CD4-positive, alpha-beta T cell treated with Interleukin-1 beta for 1 hour (primary cell): Measurements from ENCODE around the gene XYLT2.
"Not testable (repeated sequence)": the region's sequence is repeated elsewhere in the genome, so short reads cannot be mapped to it uniquely, and the experiment has no call there.

ENCODE experiments used
- DNase-seq, 2 donors: peaks; one replicate each; pipeline ENCODE4 v3.0.0-alpha.2; 2020 to 2022

Gene XYLT2

DNA sequence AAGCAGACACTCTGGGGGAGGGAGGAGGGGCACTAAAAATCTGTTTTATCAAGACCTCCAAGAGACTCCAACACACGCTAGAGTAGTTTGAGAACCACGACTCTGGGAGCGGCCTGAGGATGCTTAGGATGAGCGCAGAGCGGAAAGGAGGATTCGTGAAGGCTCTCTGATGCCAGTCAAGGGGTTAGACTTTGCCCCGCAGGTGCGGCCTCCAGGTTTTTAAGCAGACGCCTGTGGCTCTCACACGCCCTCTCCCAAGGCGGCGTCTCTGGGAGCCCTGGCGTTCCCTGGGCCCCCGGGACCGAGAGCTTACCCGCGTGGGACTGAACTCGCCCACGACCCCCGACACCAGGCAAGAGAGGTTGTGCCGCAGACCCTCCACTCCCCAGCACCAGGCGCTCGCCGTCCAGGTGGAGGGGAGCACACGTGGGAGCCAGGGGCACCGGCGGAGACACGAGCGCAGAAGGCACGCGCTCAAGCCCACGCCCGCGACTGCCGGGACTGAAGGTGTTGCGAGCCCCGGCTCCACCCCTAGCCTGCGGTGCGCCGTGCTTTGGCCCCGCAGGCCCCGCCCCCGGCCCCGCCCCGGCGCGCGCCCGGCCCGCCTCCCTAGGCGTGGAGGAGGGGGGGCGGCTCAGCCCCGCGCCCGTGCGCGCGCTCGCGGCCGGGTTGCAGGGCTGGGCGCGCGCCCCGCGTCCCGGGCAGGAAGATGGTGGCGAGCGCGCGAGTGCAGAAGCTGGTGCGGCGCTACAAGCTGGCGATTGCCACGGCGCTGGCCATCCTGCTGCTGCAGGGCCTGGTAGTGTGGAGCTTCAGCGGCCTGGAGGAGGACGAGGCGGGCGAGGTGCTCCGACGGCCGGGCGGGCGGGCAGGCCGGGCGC is at the start of gene XYLT2:
TSS of gene XYLT2 (plus strand) at position 695 of the 881 bp plus-strand sequence. CDS start at position 710, 15 bp downstream.
- DNase-seq = peak; percentile 92 to 93

- DNase-seq = peak; percentile 78 to 80
Observed at GRCh38 chr17:50297407-50297865, 48.5 kb upstream of the XYLT2 start.

DNA sequence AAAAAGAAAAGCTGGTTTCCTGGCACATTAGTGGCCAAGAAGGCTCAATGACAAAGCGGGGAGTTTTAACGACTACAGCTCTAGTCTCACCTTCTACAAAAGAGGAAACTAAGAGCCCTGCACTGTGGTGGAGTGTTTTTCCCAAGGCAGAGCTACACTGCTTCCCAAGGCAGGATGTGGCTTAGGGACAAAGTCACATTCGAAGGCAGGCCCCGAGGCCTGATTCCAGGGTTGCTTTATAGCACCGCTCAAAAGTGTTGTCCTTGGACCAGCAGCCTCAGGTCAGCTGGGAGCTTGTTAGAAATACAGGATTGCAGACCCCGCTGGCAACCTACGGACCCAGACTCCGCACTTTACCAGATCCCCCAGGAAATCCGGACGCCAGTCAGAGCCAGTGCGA is 47.9 kb upstream of the XYLT2 start:
- no peak for DNase-seq

DNA sequence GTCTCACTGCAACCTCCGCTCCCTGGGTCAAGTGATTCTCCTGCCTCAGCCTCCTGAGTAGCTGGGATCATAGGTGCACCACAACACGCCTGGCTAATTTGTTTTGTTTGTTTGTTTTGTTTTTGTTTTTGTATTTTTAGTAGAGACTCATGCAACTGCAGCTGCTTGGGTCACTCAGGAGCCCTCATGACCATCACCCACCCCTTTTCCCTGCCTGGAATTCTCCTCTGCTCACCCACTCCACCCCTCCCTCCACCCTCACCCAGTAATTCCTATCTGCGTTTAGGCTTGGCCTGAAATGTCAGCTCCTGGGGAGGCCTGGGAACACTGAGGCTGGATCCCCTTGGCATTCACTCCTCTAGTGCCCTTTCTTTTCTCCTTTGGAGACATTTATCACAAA is 46.1 kb upstream of the XYLT2 start:
- no peak for DNase-seq

DNA sequence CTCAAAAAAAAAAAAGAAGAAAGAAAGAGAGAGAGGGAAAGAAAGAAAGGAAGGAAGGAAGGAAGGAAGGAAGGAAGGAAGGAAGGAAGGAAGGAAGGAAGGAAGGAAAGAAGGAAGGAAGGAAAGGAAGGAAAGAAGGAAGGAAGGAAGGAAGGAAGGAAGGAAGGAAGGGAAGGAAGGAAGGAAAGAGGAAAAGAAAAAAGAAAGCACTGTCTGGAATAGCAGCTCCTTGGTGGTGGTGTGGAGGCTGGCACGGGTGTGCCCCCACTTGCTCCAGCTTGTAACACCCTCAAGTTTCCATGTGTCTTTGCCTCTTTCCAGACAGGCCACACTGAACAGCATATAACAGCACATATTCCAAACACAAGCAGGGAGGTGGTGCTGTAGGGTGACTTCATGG is 45.1 kb upstream of the XYLT2 start:
- not testable (repeated sequence) for DNase-seq

DNA sequence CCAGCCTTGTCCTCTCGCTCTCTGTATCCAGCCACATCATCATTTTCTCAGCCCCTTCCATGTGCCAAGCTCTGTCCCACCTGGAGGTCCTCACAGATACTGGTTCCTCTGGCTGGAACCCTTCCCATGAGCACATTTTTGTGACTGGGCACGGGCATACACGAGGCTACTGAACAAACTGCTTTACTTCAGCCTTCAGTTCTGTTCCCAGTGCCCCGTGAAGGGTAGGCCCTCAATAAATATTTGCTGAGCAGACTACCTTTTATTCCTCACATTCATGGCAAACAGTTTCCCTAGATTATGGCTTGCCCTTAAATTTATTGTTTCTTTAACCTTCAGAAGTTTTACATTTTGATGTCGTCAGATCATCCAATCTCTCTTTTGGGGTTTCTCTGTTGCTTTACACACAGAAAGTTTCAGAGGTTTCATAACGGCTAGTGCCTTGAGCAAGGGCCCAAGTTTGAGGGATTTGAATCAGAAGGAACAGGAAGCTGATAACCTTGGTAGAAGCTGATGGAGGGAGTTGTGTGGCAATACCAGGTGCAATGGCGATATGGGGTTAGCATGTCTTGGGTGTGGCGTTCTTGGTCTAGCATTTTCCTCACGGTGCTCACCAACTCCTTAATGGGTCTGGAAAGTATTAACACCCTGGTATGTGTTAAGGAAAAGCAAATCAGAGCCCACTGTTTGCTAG is 43.9 kb upstream of the XYLT2 start:
- DNase-seq = no peak

GRCh38 chr17:50303051-50303450 is 42.9 kb upstream of the XYLT2 start:
- DNase-seq = no peak

DNA sequence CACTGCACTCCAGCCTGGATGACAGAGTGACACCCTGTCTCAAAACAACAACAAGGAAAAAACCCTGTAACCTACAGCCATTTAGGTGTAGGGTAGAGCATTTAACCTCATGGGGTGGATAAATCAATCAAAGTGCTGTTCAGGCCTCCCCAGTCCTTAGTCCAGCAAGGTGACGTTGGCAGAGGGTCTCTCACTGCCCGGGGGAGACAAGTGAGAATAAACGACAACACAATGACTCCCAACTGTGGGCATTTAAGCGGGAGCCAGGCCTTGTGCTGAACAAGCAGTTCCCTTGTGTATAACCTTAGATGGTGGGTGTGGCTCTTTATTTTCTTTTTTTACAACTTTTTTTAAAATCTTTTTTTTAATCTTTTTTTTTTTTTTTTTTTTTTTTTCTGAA is 42.3 kb upstream of the XYLT2 start:
- DNase-seq = no peak

GRCh38 chr17:50304781-50305404 is 41.0 kb upstream of the XYLT2 start:
- DNase-seq = no peak

DNA sequence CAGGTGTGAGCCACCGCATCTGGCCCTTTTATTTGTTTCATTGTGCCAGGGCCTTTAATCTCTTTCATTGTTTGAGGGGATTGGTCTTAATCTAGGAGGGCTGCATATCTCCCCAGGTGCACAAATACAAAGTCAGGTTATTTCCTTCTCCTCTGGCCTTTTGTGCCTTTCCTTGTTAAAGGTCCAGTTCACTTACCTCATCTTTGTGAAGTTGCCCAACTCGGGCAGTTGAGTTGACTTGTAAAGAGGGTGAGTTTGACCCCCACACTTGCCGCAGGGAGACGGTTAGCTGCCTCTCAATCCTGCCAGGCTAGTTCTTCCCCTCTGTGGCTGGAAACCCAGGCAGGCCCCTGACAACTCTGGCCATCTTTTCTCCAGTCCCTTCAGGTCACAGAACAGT is 38.3 kb upstream of the XYLT2 start:
- DNase-seq = no peak

GRCh38 chr17:50308666-50309065 is 37.3 kb upstream of the XYLT2 start:
- DNase-seq = no peak

DNA sequence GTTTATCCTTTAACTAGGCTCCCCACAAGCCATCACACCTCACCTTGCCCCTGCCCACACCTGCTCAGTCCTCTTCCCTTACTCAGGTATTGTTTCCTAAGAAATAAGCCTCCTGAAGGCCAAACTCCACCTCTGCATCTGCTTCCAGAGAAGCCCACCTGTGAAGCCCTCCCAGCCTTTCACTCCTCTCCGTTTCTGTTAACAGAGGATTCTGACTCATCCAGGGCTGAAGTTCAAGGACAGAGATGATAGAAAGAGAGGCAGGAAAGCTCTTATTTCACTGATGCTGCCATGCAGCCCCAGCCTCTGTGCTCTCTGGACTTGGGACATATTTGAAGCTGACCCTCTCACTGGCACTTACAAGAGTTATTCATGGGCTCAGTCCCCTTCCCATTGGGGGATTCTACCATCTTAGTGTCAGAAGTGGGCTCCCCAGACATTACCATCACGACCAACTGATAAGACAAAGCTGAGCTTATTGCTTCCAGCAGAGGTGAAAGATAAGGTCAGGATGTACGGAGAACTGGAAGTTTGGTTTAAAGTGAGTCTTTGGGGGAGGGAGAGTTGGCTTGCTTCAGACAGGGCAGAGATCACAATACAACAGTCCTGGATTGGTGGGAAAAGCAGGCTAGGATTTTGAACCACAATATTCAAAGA is 35.3 kb upstream of the XYLT2 start:
- DNase-seq = no peak

- DNase-seq = no peak
Observed at GRCh38 chr17:50311112-50311460, 34.8 kb upstream of the XYLT2 start.

- DNase-seq = no peak
Observed at GRCh38 chr17:50311483-50311882, 34.4 kb upstream of the XYLT2 start.

DNA sequence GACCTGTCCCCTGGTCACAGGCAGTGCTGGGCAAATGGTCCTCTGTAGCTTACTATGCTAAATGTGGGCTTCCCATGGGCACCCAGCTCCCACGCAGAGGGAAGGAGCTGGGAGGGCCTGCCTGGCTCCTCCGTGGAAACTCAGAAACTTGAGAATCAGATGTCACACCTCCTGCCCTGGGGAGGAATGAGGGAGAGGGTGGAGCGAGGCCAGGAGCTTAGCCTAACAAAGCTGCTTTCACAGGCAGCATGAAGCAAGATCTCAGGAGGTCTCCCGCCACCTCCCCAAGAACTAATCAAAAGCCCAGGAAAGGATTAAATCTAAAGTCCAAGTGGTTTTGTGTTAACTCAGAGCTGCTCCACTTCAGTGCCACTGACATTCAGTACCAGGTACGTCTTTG is 33.6 kb upstream of the XYLT2 start:
- DNase-seq = no peak

- DNase-seq = no peak
Observed at GRCh38 chr17:50314456-50315011, 31.4 kb upstream of the XYLT2 start.

- DNase-seq = no peak
Observed at GRCh38 chr17:50316016-50316587, 29.8 kb upstream of the XYLT2 start.

DNA sequence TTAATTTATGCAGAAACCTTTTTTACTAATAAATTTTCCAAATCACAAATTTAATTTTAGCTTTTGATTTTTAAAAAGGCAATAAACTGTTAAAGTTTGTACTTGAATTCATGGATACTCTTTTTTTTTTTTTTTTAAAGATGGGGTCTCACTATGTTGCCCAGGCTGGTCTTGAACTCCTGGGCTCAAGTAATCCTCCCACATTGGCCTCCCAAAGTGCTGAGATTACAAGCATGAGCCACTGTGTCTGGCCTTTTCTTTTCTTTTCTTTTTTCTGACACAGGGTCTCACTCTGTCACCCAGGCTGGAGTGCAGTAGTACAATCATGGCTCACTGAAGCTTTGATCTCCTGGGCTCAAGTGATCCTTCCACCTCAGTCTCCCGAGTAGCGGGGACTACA is 29.3 kb upstream of the XYLT2 start:
- DNase-seq = not testable (repeated sequence)

DNA sequence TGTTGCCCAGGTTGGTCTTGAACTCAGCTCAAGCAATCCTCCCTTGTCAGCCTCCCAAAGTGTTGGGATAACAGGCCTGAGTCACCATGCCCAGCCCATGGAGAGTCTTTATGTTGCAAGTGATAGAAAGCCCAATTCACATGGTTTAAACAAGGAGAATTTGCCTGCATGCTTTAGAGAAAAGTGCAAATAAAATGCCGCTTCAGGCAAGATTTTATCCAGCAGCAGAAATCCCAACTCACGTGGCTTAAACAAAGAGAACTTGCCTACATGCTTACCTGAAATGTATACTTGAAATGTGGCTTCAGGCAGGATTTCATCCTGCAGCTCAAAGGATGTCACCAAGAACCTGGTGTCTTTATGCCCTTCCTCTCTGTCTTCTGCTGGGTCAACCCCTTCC is 28.8 kb upstream of the XYLT2 start:
- DNase-seq = no peak

DNA sequence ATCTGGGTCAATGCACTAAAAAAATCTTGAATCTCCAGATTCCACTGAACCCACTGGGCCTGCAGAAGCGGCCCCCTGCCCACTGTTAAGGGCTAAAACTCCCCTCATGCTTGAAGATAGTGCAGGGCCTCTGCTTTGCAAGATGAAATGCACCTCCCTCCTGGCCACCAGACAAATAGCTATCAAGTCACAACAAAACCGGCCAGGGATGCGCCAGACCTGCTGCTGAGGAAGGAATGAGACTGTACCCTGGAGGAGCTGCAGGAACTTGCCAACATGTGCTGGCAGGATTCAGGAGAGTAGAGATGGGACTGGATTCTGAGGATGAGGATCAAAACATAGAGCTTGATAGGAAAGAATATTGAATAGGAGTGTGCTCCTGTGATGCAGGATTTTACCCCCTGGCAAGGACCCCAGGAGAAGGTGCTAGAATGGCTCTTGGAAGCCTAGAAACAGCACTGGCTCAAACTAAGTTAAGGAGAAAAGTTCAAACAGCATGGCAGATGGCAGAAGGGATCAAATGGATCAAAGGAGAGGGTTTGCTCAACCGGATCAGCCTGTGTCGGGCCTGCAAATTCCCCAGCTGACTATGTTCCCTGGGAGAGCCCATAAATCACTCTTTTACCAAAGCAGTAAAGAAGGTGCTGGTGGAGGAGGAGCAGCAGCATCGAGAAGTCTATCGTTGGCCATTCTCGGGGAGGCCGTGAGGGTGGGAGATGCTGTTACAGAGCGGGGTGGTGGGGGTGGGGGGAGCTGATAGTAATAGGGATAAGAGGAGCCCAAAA is 27.2 kb upstream of the XYLT2 start:
- no peak for DNase-seq

GRCh38 chr17:50319306-50320004 is 26.5 kb upstream of the XYLT2 start:
- DNase-seq = no peak
